GM19324 (cell line): ENCODE measurements around the gene METRNL.
"Not testable (repeated sequence)": the region's sequence is repeated elsewhere in the genome, so short reads cannot be mapped to it uniquely, and the experiment has no call there.

Source experiments
- ATAC-seq: cut with Tn5 transposase; IDR thresholded peaks from one replicate; pipeline ENCODE4 v1.9.1; 2021; ENCODE audit warnings: mild to moderate bottlenecking, moderate library complexity; ENCODE audit not compliant: unreplicated experiment, low FRiP score

The METRNL gene

DNA sequence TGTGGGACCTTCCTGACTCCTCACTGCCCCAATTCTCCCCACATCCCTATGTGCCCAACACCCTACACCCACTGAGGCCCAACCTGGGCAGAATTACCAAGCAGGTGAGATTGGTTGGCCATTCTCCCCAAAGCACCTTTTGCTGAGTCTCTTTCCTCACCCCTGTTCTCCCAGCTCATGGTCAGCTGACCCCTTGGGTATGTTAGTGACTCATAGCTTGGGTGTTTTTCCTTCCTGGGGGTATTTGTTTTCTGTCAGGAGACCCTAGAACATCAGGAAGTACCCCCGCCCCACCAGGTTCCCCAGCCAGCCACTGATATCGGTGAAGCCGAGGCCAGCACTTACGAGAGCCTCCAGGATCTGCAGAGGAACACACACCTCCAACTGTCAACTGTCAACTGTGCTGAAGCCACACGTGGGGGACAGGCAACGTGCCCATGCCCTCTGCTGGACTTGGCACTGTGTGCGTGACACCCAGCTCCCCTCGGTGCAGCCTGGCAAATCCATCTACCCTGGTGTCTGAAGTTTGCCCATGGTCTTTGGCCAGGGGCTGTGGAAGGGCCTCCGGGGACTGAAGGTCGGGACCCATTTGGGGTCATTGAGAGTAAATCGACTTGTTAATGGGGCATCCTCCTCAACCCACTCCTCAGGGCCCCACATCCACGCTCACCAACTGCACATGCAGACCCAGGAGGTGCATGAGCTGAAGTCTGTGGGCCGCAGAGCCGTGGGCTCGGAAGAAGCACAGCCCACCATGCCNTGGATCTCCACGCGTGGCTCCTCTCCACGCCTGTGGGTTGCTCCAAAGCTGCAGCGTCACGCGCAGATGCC lies 53.1 kb downstream of the METRNL start:
- ATAC-seq: no peak

DNA sequence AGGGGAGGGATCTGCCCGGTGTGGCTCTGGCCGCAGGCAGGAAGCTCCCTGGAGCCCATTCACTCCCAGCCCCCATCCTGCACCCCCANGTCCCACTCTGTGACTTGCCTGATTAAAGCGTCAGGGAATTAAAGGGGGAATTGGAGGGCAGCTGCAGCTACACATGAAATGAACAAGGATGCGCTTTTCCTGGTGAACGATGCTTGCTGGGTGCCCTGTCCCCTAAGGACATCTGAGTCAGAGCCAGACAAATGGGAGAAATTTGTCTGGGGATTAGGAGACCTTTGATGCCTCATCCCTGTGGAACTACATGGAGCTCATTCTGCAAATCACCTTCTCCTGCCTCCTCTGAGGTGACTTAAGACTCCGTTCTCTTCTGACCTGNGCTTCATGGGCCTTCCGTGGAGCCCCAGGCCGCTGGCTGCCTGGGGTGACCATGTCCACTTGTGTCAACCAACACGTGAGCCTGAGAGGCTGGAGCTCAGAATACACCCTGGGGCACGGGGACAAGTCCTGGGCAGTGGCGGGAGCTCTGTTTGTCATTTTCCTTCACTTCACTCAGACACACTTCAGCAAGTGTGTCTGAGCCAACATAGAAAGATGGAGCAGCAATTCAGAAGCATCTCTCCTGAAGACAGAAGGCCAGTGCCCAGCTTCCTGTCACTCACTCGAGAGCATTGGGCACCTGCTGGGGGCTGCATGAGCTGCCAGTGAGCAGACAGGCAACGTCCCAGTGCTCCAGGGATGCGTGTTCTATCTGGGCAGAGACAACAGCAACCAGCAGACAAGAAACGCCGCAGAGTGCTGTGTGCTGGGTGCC lies 54.1 kb downstream of the METRNL start:
- ATAC-seq: no peak

DNA sequence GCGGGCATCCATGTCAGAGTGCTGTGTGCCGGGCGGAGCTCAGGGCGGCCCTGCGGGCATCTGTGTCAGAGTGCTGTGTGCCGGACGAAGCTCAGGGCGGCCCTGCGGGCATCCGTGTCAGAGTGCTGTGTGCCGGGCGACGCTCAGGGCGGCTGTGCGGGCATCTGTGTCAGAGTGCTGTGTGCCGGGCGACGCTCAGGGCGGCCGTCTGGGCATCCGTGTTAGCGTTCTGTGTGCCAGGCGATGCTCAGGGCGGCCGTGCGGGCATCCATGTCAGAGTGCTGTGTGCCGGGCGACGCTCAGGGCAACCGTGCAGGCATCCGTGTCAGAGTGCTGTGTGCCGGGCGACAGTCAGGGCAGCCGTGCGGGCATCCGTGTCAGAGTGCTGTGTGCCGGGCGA lies 55.0 kb downstream of the METRNL start:
- not testable (repeated sequence) for ATAC-seq

DNA sequence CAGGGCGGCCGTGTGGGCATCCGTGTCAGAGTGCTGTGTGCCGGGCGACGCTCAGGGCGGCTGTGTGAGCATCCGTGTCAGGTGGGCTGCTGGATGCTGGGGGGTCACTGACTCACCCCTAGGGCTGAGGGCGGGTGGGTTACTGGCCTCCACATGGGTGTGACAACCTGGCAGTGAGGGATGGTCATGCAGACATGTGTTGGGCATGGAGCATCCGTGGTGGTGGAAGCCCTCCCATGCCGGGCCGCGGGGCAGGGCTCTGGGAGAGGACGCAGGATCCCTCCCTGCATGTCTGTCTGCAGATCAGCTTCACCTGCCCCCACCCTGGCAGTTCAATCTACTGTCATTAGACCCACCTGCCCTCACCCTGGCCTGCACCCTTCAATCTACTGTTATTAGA lies 56.3 kb downstream of the METRNL start:
- no peak for ATAC-seq

DNA sequence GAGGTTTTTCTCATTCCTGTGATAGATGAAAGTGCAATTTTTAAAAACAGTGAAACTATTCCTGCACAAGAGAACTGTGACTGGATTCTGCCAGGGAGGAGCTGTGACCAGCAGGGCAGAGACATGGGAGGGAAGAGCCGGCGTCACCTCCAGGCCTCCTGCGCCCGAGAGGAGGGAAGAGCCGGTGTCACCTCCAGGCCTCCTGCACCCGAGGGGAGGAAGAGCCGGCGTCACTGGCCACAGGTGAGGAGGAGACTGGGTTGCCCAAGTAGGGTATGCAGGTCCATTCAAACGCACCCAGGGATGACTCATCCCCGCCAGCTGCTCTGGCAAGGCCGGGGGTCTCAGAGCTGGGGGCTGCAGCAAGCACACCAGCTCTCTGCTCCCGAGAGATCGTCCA lies 56.7 kb downstream of the METRNL start:
- ATAC-seq: no peak

DNA sequence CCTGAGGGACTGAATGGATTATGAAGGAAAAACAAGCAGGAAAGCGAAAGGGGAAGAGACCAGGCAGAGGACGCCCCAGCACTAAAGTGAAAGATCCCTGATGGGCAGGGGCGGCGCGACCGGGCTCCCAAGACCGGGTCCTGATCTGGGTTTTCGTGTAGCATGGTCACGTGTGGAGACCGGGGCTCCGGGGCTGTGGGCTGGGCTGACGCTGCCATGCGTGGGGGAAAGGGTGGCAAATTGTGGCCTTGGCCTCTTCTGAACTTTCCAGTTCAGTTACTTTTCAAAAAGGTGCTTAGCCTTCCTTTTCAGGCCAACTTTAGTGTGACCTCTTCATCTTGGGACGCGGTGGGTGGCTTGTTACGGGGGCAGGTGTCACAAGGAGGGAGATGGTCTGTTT lies 57.5 kb downstream of the METRNL start:
- no peak for ATAC-seq

DNA sequence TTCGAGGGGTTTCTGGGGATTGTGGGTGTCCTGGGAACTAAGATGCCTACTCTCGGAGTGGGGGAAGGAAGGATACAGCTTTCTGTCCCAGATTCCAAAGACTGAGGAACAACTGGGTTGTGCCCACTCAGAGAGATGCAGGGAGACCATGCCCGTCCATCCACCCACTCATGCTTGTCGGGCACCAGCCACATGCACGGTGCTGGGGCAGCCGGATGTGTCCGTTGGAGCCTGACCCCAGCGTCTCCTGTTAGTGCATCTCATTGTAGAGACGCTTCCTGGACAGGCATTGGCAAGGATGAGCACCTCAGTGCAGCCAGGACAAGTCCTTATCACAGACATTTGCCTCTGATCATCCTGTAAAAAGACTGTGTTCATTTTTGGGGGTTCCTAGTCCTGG lies 58.1 kb downstream of the METRNL start:
- ATAC-seq: no peak

DNA sequence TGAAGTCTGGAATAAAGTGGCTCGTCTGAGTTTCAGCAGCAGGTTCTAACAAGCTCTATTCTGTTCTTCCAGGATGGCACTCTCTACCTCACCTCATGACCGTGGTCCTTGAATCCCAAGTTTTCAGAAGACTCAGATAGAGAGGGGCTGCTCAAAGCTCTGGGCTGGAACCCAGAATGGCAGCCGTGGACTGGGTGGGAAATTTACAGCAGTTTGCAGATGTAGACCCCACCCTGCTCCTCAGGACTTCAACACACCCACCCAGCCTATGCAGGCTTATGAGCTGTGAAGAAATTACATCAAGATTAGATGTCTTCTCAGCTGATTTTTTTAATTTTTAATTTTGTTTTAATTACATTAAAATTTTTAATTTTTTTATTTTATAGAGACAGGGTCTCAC lies 59.4 kb downstream of the METRNL start:
- ATAC-seq: no peak

DNA sequence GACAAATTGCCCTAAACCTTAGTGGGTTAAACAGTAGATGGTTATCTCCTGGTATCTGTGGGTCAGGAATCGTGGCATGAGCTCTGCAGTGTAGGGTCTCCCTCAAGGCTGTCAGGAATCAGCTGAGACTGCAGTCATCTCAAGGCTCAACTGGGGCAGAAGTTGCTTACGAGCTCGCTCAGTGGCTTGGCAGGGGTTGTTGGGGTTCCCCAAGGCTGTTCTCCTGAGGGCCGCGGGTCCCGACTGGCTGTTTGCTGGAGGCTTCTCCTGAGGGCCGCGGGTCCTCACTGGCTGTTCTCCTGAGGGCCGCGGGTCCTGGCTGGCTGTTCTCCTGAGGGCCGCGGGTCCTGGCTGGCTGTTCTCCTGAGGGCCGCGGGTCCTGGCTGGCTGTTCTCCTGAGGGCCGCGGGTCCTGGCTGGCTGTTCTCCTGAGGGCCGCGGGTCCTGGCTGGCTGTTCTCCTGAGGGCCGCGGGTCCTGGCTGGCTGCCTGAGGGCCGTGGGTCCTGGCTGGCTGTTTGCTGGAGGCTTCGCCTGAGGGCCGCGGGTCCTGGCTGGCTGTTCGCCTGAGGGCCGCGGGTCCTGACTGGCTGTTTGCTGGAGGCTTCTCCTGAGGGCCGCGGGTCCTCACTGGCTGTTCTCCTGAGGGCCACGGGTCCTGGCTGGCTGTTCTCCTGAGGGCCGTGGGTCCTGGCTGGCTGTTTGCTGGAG lies 60.3 kb downstream of the METRNL start:
- not testable (repeated sequence) for ATAC-seq

DNA sequence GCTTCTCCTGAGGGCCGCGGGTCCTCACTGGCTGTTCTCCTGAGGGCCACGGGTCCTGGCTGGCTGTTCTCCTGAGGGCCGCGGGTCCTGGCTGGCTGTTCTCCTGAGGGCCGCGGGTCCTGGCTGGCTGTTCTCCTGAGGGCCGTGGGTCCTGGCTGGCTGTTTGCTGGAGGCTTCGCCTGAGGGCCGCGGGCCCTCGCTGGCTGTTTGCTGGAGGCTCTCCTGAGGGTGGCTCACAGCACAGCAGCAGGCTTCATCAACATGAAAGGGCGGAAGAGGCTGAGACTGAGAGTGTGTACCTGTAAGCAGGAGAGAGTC lies 60.8 kb downstream of the METRNL start:
- ATAC-seq: not testable (repeated sequence)

DNA sequence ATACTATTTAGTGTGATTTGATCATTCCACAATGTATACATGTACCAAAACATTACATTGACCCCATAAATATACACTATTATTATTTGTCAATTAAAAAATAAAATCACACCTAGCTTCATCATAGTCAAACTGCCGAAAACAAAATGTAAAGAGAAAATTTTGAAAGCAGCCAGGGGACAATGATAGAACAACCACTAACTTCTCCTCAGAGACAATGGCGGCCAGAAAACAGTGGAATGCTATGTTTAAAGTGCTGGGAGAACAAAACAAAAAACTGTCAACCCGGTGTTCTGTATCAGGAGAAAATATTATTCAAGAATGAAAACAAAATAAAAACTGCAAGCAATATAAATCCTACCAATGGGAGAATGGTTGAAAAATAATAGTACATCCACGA lies 63.2 kb downstream of the METRNL start:
- no peak for ATAC-seq

DNA sequence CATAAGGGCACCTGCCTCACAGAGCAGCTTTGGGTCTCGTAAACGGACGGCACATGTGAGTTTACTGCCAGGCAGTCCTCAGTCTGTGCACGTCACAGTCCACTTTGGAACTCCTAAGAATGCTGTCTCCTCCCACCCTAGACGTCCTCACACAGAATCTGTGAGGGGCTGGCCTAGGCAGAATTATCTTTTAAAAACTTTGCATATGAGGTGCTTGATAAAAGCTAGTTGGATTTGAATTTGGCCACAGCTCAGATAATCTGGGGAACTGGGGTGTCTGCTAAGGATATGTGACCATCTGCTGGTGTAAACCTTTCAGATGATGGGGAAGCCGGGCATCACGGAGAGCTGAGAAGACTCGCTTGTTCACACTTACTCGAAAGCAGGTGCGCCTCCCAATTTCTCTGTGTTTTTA lies 64.4 kb downstream of the METRNL start:
- no peak for ATAC-seq
